Measurements from ENCODE around the gene GRHL1. TPM values are rescaled to one million over a fixed set of nuclear protein-coding genes. Genes with fewer than 3 reads are reported as not detected.
A peak's percentile ranks its signal among the peaks of the same experiment; 100 is the strongest.

GRHL1 gene
- polyA plus RNA-seq, 1 donor (not counting 4 experiments of a cell fraction or from before 2014, with no cell fraction given): 7.8 TPM

GRCh38 chr2:9912468-9912867 is 39.0 kb upstream of the GRHL1 start:
- no peak for DNase-seq (ENCODE audit: low read depth, low spot score)
- no peak overlapping the region for H3K4me3 ChIP-seq (ENCODE audit: control insufficient read depth in 2 of 3, extremely low read depth in 1 of 3, insufficient read depth in 2 of 3, low read depth in 1 of 3, low read length in 3 of 3)
- H3K79me2 ChIP-seq (ENCODE audit: control insufficient read depth, insufficient read depth, low read length): no peaks in the 10 kb centered on the region
- no peak for TF ChIP-seq EZH2 (IDR thresholded peaks at IDR 0.05; ENCODE audit: low read length)
- no peak for TF ChIP-seq CTCF (optimal IDR thresholded peaks at IDR 0.05 in 1 of 3, IDR thresholded peaks at IDR 0.05 in 1 of 3, conservative IDR thresholded peaks at IDR 0.05 in 1 of 3; ENCODE audit: extremely low read depth in 1 of 3, insufficient read depth in 2 of 3, low read length in 3 of 3)
- H3K4me1 ChIP-seq (ENCODE audit: control insufficient read depth, extremely low read depth, insufficient read depth, low read length): peaks cover 9% of the 10 kb centered on the region
- no peaks in the 10 kb centered on the region for H3K9me1 ChIP-seq (ENCODE audit: control insufficient read depth, extremely low read depth, insufficient read depth, low read length)
- no peaks in the 10 kb centered on the region for H3K27me3 ChIP-seq (ENCODE audit: control insufficient read depth, extremely low read depth, insufficient read depth, low read length)
- no peak overlapping the region for H2AFZ ChIP-seq (ENCODE audit: control insufficient read depth, low read length)
- H3K9ac ChIP-seq (ENCODE audit: control insufficient read depth, extremely low read depth, insufficient read depth, low read length): no peak overlapping the region
- H4K20me1 ChIP-seq (ENCODE audit: control insufficient read depth, extremely low read depth, insufficient read depth, low read length): no peaks in the 10 kb centered on the region
- dilution Hi-C loops (cut with MboI; ENCODE audit: extremely low pct_ligation_motif_present, low sequenced_read_pairs): no loop called here
- H3K9me3 ChIP-seq (ENCODE audit: control insufficient read depth, low read depth, low read length): no peaks in the 10 kb centered on the region
- peaks cover 0 to 4% of the 10 kb centered on the region in 2 experiments for H3K36me3 ChIP-seq (ENCODE audit: control insufficient read depth in 2 of 2, extremely low read depth in 1 of 2, insufficient read depth in 2 of 2, low read length in 2 of 2)
- no peak overlapping the region for H3K27ac ChIP-seq (ENCODE audit: control insufficient read depth, insufficient read depth, low read length)
- no peak overlapping the region for H3K4me2 ChIP-seq (ENCODE audit: control insufficient read depth, extremely low read depth, insufficient read depth, low read depth, low read length)
- FAIRE-seq: no peak

GRCh38 chr2:9914384-9915065 is 37.0 kb upstream of the GRHL1 start:
- no peak overlapping the region for H3K4me3 ChIP-seq (ENCODE audit: control insufficient read depth in 2 of 3, extremely low read depth in 1 of 3, insufficient read depth in 2 of 3, low read depth in 1 of 3, low read length in 3 of 3)
- no peaks in the 10 kb centered on the region for H3K9me1 ChIP-seq (ENCODE audit: control insufficient read depth, extremely low read depth, insufficient read depth, low read length)
- FAIRE-seq: peak; percentile 89
- H3K36me3 ChIP-seq (ENCODE audit: control insufficient read depth in 2 of 2, extremely low read depth in 1 of 2, insufficient read depth in 2 of 2, low read length in 2 of 2): peaks cover 0 to 4% of the 10 kb centered on the region in 2 experiments
- no peak overlapping the region for H3K4me2 ChIP-seq (ENCODE audit: control insufficient read depth, extremely low read depth, insufficient read depth, low read depth, low read length)
- H3K4me1 ChIP-seq (ENCODE audit: control insufficient read depth, extremely low read depth, insufficient read depth, low read length): peaks cover 9% of the 10 kb centered on the region
- peak overlapping the region; percentile 67 for H3K27ac ChIP-seq (ENCODE audit: control insufficient read depth, insufficient read depth, low read length)
- H3K9me3 ChIP-seq (ENCODE audit: control insufficient read depth, low read depth, low read length): no peaks in the 10 kb centered on the region
- TF ChIP-seq CTCF (optimal IDR thresholded peaks at IDR 0.05 in 1 of 3, IDR thresholded peaks at IDR 0.05 in 1 of 3, conservative IDR thresholded peaks at IDR 0.05 in 1 of 3; ENCODE audit: extremely low read depth in 1 of 3, insufficient read depth in 2 of 3, low read length in 3 of 3): peak; percentile 55 to 78 (median 63)
- no peak for TF ChIP-seq EZH2 (IDR thresholded peaks at IDR 0.05; ENCODE audit: low read length)
- no peaks in the 10 kb centered on the region for H4K20me1 ChIP-seq (ENCODE audit: control insufficient read depth, extremely low read depth, insufficient read depth, low read length)
- peak overlapping the region; percentile 40 for H3K9ac ChIP-seq (ENCODE audit: control insufficient read depth, extremely low read depth, insufficient read depth, low read length)
- H2AFZ ChIP-seq (ENCODE audit: control insufficient read depth, low read length): no peak overlapping the region
- no peaks in the 10 kb centered on the region for H3K79me2 ChIP-seq (ENCODE audit: control insufficient read depth, insufficient read depth, low read length)
- H3K27me3 ChIP-seq (ENCODE audit: control insufficient read depth, extremely low read depth, insufficient read depth, low read length): no peaks in the 10 kb centered on the region
- dilution Hi-C loops (cut with MboI; ENCODE audit: extremely low pct_ligation_motif_present, low sequenced_read_pairs): no loop called here
- peak; percentile 45 for DNase-seq (ENCODE audit: low read depth, low spot score)
